ENCODE data around the gene CALN1. TPM values are rescaled to one million over a fixed set of nuclear protein-coding genes. Genes with fewer than 3 reads are reported as not detected.

CALN1 gene
- total RNA-seq, 2 donors from 2014 or later = 4.3 to 6.9 TPM

DNA sequence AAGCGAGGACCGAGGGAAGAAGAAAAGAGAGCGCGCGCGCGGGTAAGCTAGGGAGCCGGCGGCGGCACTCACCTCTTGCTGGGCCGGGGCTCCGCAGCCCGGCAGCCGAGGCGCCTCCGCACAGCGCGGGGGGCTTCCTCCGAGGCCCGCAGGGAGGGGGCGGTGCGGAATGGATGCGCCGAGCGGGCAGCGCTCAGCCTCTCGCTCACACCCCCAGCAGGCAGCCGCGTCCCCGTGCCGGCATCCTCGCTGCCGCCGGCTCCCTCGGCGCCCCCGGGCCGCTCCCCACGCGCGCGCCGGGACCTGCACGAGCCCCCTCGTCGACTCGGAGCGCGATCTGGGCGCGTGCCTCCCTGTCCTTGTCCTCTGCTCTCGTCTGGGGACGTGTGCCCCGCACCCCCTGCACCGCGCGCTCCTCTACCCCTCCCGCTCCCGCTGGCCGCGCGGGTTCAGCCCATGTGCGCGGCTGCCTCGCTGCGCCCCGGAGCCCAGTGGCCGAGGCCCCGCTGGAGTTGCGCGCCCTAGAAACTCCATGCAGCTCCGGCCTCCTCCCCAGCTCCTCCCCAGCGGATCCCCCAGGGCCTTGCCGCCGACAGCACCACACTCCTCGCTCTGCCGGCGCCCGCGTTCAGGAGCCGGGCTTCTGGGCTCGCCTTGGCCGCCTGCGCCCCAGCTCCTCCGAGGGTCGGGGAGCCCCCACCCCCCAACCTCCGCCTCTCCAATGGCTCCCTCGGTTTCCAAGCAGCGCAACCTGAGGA, 75.3 kb downstream of the CALN1 start:
- Mint-ChIP-seq H3K27ac (no peak overlapping the region), H3K27me3 (ENCODE audit: insufficient read depth) (peaks cover 35% of the 10 kb centered on the region), H3K36me3 (ENCODE audit: low read depth) (peaks cover 11% of the 10 kb centered on the region), H3K4me3 (peak overlapping the region; percentile 74), H3K4me1 (peaks cover 11% of the 10 kb centered on the region), H3K9me3 (peaks cover 21% of the 10 kb centered on the region)
- H3K36me3 ChIP-seq (ENCODE audit: control insufficient read depth, insufficient read depth, low read length) = no peaks in the 10 kb centered on the region
- peak; percentile 83 for DNase-seq
- no peak overlapping the region for H3K9ac ChIP-seq (ENCODE audit: extremely low read depth, low read length, poor library complexity, severe bottlenecking)
- H3K9me3 ChIP-seq (ENCODE audit: control insufficient read depth, low read length) = peaks cover 23% of the 10 kb centered on the region
- TF ChIP-seq, protein P1, sequence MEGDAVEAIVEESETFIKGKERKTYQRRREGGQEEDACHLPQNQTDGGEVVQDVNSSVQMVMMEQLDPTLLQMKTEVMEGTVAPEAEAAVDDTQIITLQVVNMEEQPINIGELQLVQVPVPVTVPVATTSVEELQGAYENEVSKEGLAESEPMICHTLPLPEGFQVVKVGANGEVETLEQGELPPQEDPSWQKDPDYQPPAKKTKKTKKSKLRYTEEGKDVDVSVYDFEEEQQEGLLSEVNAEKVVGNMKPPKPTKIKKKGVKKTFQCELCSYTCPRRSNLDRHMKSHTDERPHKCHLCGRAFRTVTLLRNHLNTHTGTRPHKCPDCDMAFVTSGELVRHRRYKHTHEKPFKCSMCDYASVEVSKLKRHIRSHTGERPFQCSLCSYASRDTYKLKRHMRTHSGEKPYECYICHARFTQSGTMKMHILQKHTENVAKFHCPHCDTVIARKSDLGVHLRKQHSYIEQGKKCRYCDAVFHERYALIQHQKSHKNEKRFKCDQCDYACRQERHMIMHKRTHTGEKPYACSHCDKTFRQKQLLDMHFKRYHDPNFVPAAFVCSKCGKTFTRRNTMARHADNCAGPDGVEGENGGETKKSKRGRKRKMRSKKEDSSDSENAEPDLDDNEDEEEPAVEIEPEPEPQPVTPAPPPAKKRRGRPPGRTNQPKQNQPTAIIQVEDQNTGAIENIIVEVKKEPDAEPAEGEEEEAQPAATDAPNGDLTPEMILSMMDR (conservative IDR thresholded peaks at IDR 0.05) = no peak
- no peak overlapping the region for H3K27ac ChIP-seq (ENCODE audit: low read depth, low read length)
- WGBS, 2 experiments (ENCODE audit: insufficient coverage in 1 of 2, insufficient read length in 1 of 2) = 0% methylated on average over 24 to 89 of the region's 89 CpGs
- peak overlapping the region; percentile 81 for H3K4me3 ChIP-seq (ENCODE audit: low read length)
- peaks cover 4% of the 10 kb centered on the region for H3K4me1 ChIP-seq (ENCODE audit: control insufficient read depth, insufficient read depth, low read length)
- peaks cover 24% of the 10 kb centered on the region for H3K27me3 ChIP-seq (ENCODE audit: control insufficient read depth, insufficient read depth, low read length, poor library complexity, severe bottlenecking)

- peaks cover 24% of the 10 kb centered on the region for H3K27me3 ChIP-seq (ENCODE audit: control insufficient read depth, insufficient read depth, low read length, poor library complexity, severe bottlenecking)
- Mint-ChIP-seq H3K4me3 (peak overlapping the region; percentile 74), H3K27me3 (ENCODE audit: insufficient read depth) (peaks cover 35% of the 10 kb centered on the region), H3K9me3 (peaks cover 25% of the 10 kb centered on the region), H3K36me3 (ENCODE audit: low read depth) (peaks cover 13% of the 10 kb centered on the region), H3K4me1 (peaks cover 11% of the 10 kb centered on the region), H3K27ac (no peak overlapping the region)
- no peak overlapping the region for H3K9ac ChIP-seq (ENCODE audit: extremely low read depth, low read length, poor library complexity, severe bottlenecking)
- peaks cover 4% of the 10 kb centered on the region for H3K4me1 ChIP-seq (ENCODE audit: control insufficient read depth, insufficient read depth, low read length)
- 0 to 1% methylated on average over 4 to 21 of the region's 21 CpGs for WGBS, 2 experiments (ENCODE audit: insufficient coverage in 1 of 2, insufficient read length in 1 of 2)
- no peak for DNase-seq
- H3K27ac ChIP-seq (ENCODE audit: low read depth, low read length) = no peak overlapping the region
- peak overlapping the region; percentile 81 for H3K4me3 ChIP-seq (ENCODE audit: low read length)
- H3K9me3 ChIP-seq (ENCODE audit: control insufficient read depth, low read length) = peaks cover 27% of the 10 kb centered on the region
- H3K36me3 ChIP-seq (ENCODE audit: control insufficient read depth, insufficient read depth, low read length) = no peaks in the 10 kb centered on the region
- TF ChIP-seq, protein P1 (conservative IDR thresholded peaks at IDR 0.05) = no peak
These were observed 75.8 kb downstream of the CALN1 start for GRCh38 chr7:72336382-72336631.

DNA sequence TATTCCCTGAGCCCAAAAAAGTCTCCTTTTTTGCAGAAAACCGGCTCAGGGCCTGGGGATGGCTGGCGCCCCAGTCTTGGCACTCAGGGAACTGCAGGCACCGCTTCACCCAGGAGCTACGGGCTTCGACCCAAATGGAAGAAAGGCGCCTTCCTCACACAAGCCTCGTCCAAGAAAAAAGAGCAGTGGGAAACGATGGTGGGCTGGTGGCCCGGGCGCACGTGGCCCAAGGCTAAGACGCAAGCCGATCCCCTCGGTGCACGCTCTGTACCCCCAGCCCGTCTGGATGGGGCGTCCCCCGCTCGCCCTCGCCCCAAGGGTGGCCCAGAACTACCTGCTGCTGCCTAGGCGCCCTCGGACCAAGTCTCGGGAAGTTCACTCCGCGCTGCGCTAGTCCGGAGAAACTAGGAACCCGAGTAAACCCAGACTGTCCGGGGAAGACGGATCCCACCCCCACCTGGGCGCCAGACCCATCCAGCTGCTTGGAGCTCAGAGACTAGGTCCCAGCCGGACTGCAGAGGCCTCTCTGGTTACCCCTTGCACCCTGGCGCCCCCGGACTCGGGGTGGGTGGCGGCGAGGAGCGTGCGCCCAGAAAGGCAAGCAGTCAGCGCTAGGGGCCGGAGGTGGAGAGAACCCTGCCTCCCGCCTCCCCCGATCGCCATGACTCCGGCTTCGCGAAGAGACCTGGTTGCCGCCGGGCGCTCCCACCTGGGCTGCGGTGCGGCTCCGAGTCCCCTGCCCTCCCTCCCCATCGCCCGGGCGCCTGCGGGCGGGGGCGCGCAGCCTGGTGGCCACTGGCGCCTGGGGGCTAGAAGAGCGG, 76.4 kb downstream of the CALN1 start:
- peak; percentile 89 for DNase-seq
- H3K9me3 Mint-ChIP-seq = peaks cover 30% of the 10 kb centered on the region
- Histone ChIP-seq H3K27me3 (ENCODE audit: control insufficient read depth, insufficient read depth, low read length, poor library complexity, severe bottlenecking) (peaks cover 24% of the 10 kb centered on the region), H3K36me3 (ENCODE audit: control insufficient read depth, insufficient read depth, low read length) (no peaks in the 10 kb centered on the region), H3K9ac (ENCODE audit: extremely low read depth, low read length, poor library complexity, severe bottlenecking) (no peak overlapping the region), H3K9me3 (ENCODE audit: control insufficient read depth, low read length) (peaks cover 27% of the 10 kb centered on the region), H3K4me1 (ENCODE audit: control insufficient read depth, insufficient read depth, low read length) (peaks cover 4% of the 10 kb centered on the region), H3K27ac (ENCODE audit: low read depth, low read length) (no peak overlapping the region), H3K4me3 (ENCODE audit: low read length) (peak overlapping the region; percentile 81)
- no peak overlapping the region for H3K27ac Mint-ChIP-seq
- TF ChIP-seq, protein P1 (conservative IDR thresholded peaks at IDR 0.05) = peak; percentile 53
- peaks cover 11% of the 10 kb centered on the region for H3K4me1 Mint-ChIP-seq
- peaks cover 13% of the 10 kb centered on the region for H3K36me3 Mint-ChIP-seq (ENCODE audit: low read depth)
- peaks cover 35% of the 10 kb centered on the region for H3K27me3 Mint-ChIP-seq (ENCODE audit: insufficient read depth)
- WGBS, 2 experiments (ENCODE audit: insufficient coverage in 1 of 2, insufficient read length in 1 of 2) = 1 to 3% methylated on average over 28 to 62 of the region's 62 CpGs
- H3K4me3 Mint-ChIP-seq = peak overlapping the region; percentile 74

Measured in endodermal cell (in vitro differentiated cells).